NCI-H1436 treated with DMSO at 0.1 percent for 48 hours (cell line): ENCODE measurements around the gene ZBTB4.

ENCODE experiments used
- DNase-seq: peaks from one replicate; lab custom pipeline; 2025; lab: John Stamatoyannopoulos, UW

ZBTB4 gene

GRCh38 chr17:7440834-7441195, 38.6 kb downstream of the ZBTB4 start:
- DNase-seq, result no peak

- DNase-seq, result no peak
Observed at GRCh38 chr17:7440113-7440833, 39.2 kb downstream of the ZBTB4 start.

- DNase-seq, result no peak
Observed at GRCh38 chr17:7439462-7440112, 39.8 kb downstream of the ZBTB4 start, which contains the start of gene FGF11. FGF11 (plus strand) TSS chr17:7439512; CDS start chr17:7439621, 109 bp downstream.

GRCh38 chr17:7438656-7439460, 40.6 kb downstream of the ZBTB4 start:
- DNase-seq, result no peak

GRCh38 chr17:7437950-7438614, 41.3 kb downstream of the ZBTB4 start:
- DNase-seq, result no peak

GRCh38 chr17:7437369-7437863, 42.0 kb downstream of the ZBTB4 start:
- no peak for DNase-seq

- DNase-seq, result no peak
Observed at GRCh38 chr17:7436556-7437368, 42.7 kb downstream of the ZBTB4 start.

GRCh38 chr17:7435676-7436555, 43.5 kb downstream of the ZBTB4 start:
- no peak for DNase-seq

- no peak for DNase-seq
Observed at GRCh38 chr17:7432296-7432695, 47.1 kb downstream of the ZBTB4 start.

GRCh38 chr17:7431231-7431630, 48.2 kb downstream of the ZBTB4 start:
- no peak for DNase-seq

- no peak for DNase-seq
Observed at GRCh38 chr17:7429722-7430121, 49.7 kb downstream of the ZBTB4 start.

GRCh38 chr17:7428557-7428956, 50.9 kb downstream of the ZBTB4 start, which contains the start of gene SPEM3:
SPEM3 (plus strand) TSS chr17:7428857; CDS start chr17:7428903, 46 bp downstream.
- no peak for DNase-seq

GRCh38 chr17:7427549-7427948, 51.9 kb downstream of the ZBTB4 start:
- no peak for DNase-seq

- no peak for DNase-seq
Observed at GRCh38 chr17:7426896-7427489, 52.4 kb downstream of the ZBTB4 start.

- DNase-seq, result no peak
Observed at GRCh38 chr17:7426203-7426863, 53.1 kb downstream of the ZBTB4 start.

- no peak for DNase-seq
Observed at GRCh38 chr17:7425756-7426155, 53.7 kb downstream of the ZBTB4 start.

- no peak for DNase-seq
Observed at GRCh38 chr17:7425316-7425715, 54.1 kb downstream of the ZBTB4 start, which contains the start of gene SPEM2. SPEM2 (plus strand) TSS chr17:7425616; CDS start chr17:7425689, 73 bp downstream.

GRCh38 chr17:7423679-7424078, 55.8 kb downstream of the ZBTB4 start:
- no peak for DNase-seq

GRCh38 chr17:7421186-7421585, 58.2 kb downstream of the ZBTB4 start:
- no peak for DNase-seq
